Activated T-cell treated with anti-CD3 and anti-CD28 coated beads, Interleukin-2, amount 50 U/mL, for 4 hours (primary cell): Measurements from ENCODE around the gene MGAT5. TPM values are rescaled to one million over a fixed set of nuclear protein-coding genes. Genes with fewer than 3 reads are reported as not detected.

Experiments used
- ATAC-seq, 2 donors: fragments of 200-7000 bp; cut with Tn5 transposase; one replicate each; pipeline ENCODE4 v1.10.0; 2021
- DNase-seq: peaks from one replicate; pipeline ENCODE4 v3.0.0-alpha.2; 2020
- H3K27me3 Mint-ChIP-seq: one replicate; pipeline ENCODE4 v1.8.0; 2021; ENCODE audit warnings: low read depth, mixed read lengths
- H3K36me3 Mint-ChIP-seq: one replicate; pipeline ENCODE4 v1.8.0; 2022; ENCODE audit warnings: mixed read lengths; ENCODE audit not compliant: insufficient read depth
- H3K4me1 Mint-ChIP-seq: one replicate; pipeline ENCODE4 v1.8.0; 2021; ENCODE audit warnings: low read depth, mixed read lengths
- H3K4me3 Mint-ChIP-seq: one replicate; pipeline ENCODE4 v1.8.0; 2021; ENCODE audit warnings: mild to moderate bottlenecking, moderate library complexity, mixed read lengths
- H3K9me3 Mint-ChIP-seq: one replicate; pipeline ENCODE4 v1.8.0; 2021; ENCODE audit warnings: mixed read lengths
- total RNA-seq, 3 donors: library from RNA; stranded (reverse); gene quantifications; one replicate each; pipeline ENCODE4 v1.2.1, GENCODE V29; 2021

MGAT5 gene
- total RNA-seq, 3 donors from 2014 or later: 58.7 to 69.8 (median 68.4) TPM

- no peak overlapping the region for H3K4me3 Mint-ChIP-seq
- H3K36me3 Mint-ChIP-seq: peaks cover 10% of the 10 kb centered on the region
- H3K9me3 Mint-ChIP-seq: peaks cover 23% of the 10 kb centered on the region
- ATAC-seq (no peak), DNase-seq (no peak)
- no peaks in the 10 kb centered on the region for H3K27me3 Mint-ChIP-seq
- H3K4me1 Mint-ChIP-seq: peaks cover 66% of the 10 kb centered on the region
These were observed 28.7 kb upstream of the MGAT5 start for GRCh38 chr2:134225173-134225572.

- no peaks in the 10 kb centered on the region for H3K27me3 Mint-ChIP-seq
- no peak overlapping the region for H3K4me3 Mint-ChIP-seq
- peaks cover 23% of the 10 kb centered on the region for H3K9me3 Mint-ChIP-seq
- no peak for DNase-seq
- H3K4me1 Mint-ChIP-seq: peaks cover 64% of the 10 kb centered on the region
- ATAC-seq: no peak
- peaks cover 10% of the 10 kb centered on the region for H3K36me3 Mint-ChIP-seq
These were observed 28.0 kb upstream of the MGAT5 start for GRCh38 chr2:134225841-134226240.

GRCh38 chr2:134226601-134227000, 27.3 kb upstream of the MGAT5 start:
- peaks cover 65% of the 10 kb centered on the region for H3K4me1 Mint-ChIP-seq
- H3K36me3 Mint-ChIP-seq: peaks cover 10% of the 10 kb centered on the region
- DNase-seq (no peak), ATAC-seq (no peak)
- H3K27me3 Mint-ChIP-seq: no peaks in the 10 kb centered on the region
- H3K4me3 Mint-ChIP-seq: no peak overlapping the region
- peaks cover 23% of the 10 kb centered on the region for H3K9me3 Mint-ChIP-seq

- DNase-seq: no peak
- Mint-ChIP-seq H3K9me3 (peaks cover 27% of the 10 kb centered on the region), H3K27me3 (no peaks in the 10 kb centered on the region), H3K4me3 (no peak overlapping the region), H3K4me1 (peaks cover 75% of the 10 kb centered on the region), H3K36me3 (peaks cover 10% of the 10 kb centered on the region)
- no peak for ATAC-seq
These were observed 26.2 kb upstream of the MGAT5 start for GRCh38 chr2:134227666-134228065.

GRCh38 chr2:134228493-134228903, 25.4 kb upstream of the MGAT5 start:
- H3K9me3 Mint-ChIP-seq: peaks cover 27% of the 10 kb centered on the region
- H3K27me3 Mint-ChIP-seq: no peaks in the 10 kb centered on the region
- peaks cover 81% of the 10 kb centered on the region for H3K4me1 Mint-ChIP-seq
- no peak for ATAC-seq
- no peak for DNase-seq
- no peak overlapping the region for H3K4me3 Mint-ChIP-seq
- H3K36me3 Mint-ChIP-seq: peaks cover 10% of the 10 kb centered on the region

- no peak for DNase-seq
- Mint-ChIP-seq H3K27me3 (no peaks in the 10 kb centered on the region), H3K36me3 (peaks cover 10% of the 10 kb centered on the region), H3K9me3 (peaks cover 27% of the 10 kb centered on the region), H3K4me1 (peaks cover 84% of the 10 kb centered on the region), H3K4me3 (no peak overlapping the region)
- no peak for ATAC-seq
These were observed 24.3 kb upstream of the MGAT5 start for GRCh38 chr2:134229540-134229939.

GRCh38 chr2:134230885-134231284, 23.0 kb upstream of the MGAT5 start:
- no peak for DNase-seq
- Mint-ChIP-seq H3K9me3 (peaks cover 27% of the 10 kb centered on the region), H3K36me3 (peaks cover 10% of the 10 kb centered on the region), H3K27me3 (no peaks in the 10 kb centered on the region), H3K4me1 (peaks cover 88% of the 10 kb centered on the region), H3K4me3 (no peak overlapping the region)
- no peak for ATAC-seq

- no peak overlapping the region for H3K4me3 Mint-ChIP-seq
- H3K9me3 Mint-ChIP-seq: peaks cover 27% of the 10 kb centered on the region
- no peaks in the 10 kb centered on the region for H3K27me3 Mint-ChIP-seq
- ATAC-seq (no peak), DNase-seq (no peak)
- peaks cover 89% of the 10 kb centered on the region for H3K4me1 Mint-ChIP-seq
- peaks cover 10% of the 10 kb centered on the region for H3K36me3 Mint-ChIP-seq
These were observed 22.4 kb upstream of the MGAT5 start for GRCh38 chr2:134231301-134231964.

- ATAC-seq (no peak), DNase-seq (no peak)
- H3K36me3 Mint-ChIP-seq: peaks cover 10% of the 10 kb centered on the region
- H3K27me3 Mint-ChIP-seq: no peaks in the 10 kb centered on the region
- peaks cover 91% of the 10 kb centered on the region for H3K4me1 Mint-ChIP-seq
- H3K4me3 Mint-ChIP-seq: no peak overlapping the region
- H3K9me3 Mint-ChIP-seq: peaks cover 27% of the 10 kb centered on the region
These were observed 21.9 kb upstream of the MGAT5 start for GRCh38 chr2:134231965-134232340.

GRCh38 chr2:134232461-134232860, 21.4 kb upstream of the MGAT5 start:
- no peak for DNase-seq
- H3K9me3 Mint-ChIP-seq: peaks cover 27% of the 10 kb centered on the region
- no peaks in the 10 kb centered on the region for H3K27me3 Mint-ChIP-seq
- H3K36me3 Mint-ChIP-seq: peaks cover 10% of the 10 kb centered on the region
- peak in 1 of 2 donors; percentile 4 for ATAC-seq
- peak overlapping the region; percentile 27 for H3K4me3 Mint-ChIP-seq
- peaks cover 90% of the 10 kb centered on the region for H3K4me1 Mint-ChIP-seq

GRCh38 chr2:134232868-134233727, 20.8 kb upstream of the MGAT5 start:
- no peaks in the 10 kb centered on the region for H3K27me3 Mint-ChIP-seq
- peak; percentile 77 to 82 for ATAC-seq
- H3K9me3 Mint-ChIP-seq: peaks cover 21% of the 10 kb centered on the region
- H3K4me3 Mint-ChIP-seq: peak overlapping the region; percentile 27
- no peak for DNase-seq
- peaks cover 86% of the 10 kb centered on the region for H3K4me1 Mint-ChIP-seq
- H3K36me3 Mint-ChIP-seq: peaks cover 4% of the 10 kb centered on the region

GRCh38 chr2:134233728-134234136, 20.1 kb upstream of the MGAT5 start:
- Mint-ChIP-seq H3K36me3 (peaks cover 4% of the 10 kb centered on the region), H3K4me3 (peak overlapping the region; percentile 27), H3K27me3 (no peaks in the 10 kb centered on the region), H3K4me1 (peaks cover 86% of the 10 kb centered on the region), H3K9me3 (peaks cover 15% of the 10 kb centered on the region)
- ATAC-seq (peak; percentile 20 to 25), DNase-seq (no peak)

- Mint-ChIP-seq H3K9me3 (peaks cover 9% of the 10 kb centered on the region), H3K4me1 (peaks cover 84% of the 10 kb centered on the region), H3K4me3 (no peak overlapping the region), H3K27me3 (no peaks in the 10 kb centered on the region), H3K36me3 (peaks cover 3% of the 10 kb centered on the region)
- no peak for ATAC-seq
- DNase-seq: no peak
These were observed 19.3 kb upstream of the MGAT5 start for GRCh38 chr2:134234535-134234934.

GRCh38 chr2:134235510-134236144, 18.2 kb upstream of the MGAT5 start:
- Mint-ChIP-seq H3K9me3 (peaks cover 5% of the 10 kb centered on the region), H3K36me3 (no peaks in the 10 kb centered on the region), H3K27me3 (no peaks in the 10 kb centered on the region), H3K4me1 (peaks cover 86% of the 10 kb centered on the region), H3K4me3 (no peak overlapping the region)
- ATAC-seq (peak; percentile 9 to 12), DNase-seq (no peak)
